ENCODE measurements around the gene RAD51C.
"Not testable (repeated sequence)": the region's sequence is repeated elsewhere in the genome, so short reads cannot be mapped to it uniquely, and the experiment has no call there.

The RAD51C gene

DNA sequence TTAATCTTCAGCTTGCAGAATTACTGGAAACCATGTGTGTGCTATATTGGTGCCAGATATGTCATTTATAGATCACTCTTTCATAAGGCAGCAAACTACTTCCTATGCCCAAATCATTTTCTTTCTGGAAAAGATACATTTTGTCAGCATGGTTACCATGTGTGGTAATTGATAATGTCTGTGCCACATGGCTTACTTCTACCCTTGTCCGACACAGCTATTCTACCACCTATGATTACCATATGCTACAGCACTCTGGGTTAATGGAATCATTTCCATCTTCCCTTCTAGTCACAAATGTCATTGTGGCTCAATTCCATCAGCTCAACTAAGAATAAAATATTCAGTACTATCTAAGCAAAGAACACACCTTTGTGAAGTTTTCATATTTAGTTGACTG lies 55.3 kb downstream of the RAD51C start:
- no peak for DNase-seq

DNA sequence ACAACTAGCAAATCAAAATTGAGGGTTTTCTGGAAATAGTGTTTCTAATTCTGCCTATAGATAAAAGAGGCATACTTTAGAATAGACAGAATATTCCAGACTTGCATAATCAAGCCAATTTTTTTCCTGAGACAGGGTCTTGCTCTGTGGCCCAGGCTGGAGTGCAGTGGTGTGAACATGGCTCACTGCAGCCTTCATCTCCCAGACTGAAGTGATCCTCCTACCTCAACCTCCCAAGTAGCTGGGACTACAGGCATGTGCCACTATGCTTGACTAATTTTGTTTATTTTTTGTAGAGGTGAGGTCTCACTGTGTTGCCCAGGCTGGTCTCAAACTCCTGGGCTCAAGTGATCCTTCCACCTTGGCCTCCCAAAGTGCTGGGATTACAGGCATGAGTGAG lies 57.2 kb downstream of the RAD51C start:
- DNase-seq, result not testable (repeated sequence)

- no peak for DNase-seq
These were observed 60.6 kb downstream of the RAD51C start for GRCh38 chr17:58753026-58753425.

DNA sequence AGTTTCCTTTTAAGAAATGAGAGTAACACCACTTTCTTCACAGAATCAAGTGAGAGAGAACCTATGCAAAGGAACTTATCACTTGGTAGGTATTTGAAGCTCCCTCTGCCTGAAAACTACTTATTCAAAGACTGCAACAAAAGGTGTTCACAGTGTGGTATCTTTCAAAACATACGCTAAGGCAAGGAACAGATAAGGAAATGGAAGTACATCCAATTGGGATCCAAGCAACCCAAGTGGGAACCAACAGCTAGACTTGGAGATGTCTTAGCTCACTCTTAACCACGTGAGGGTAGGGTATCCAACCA lies 62.8 kb downstream of the RAD51C start:
- no peak for DNase-seq

DNA sequence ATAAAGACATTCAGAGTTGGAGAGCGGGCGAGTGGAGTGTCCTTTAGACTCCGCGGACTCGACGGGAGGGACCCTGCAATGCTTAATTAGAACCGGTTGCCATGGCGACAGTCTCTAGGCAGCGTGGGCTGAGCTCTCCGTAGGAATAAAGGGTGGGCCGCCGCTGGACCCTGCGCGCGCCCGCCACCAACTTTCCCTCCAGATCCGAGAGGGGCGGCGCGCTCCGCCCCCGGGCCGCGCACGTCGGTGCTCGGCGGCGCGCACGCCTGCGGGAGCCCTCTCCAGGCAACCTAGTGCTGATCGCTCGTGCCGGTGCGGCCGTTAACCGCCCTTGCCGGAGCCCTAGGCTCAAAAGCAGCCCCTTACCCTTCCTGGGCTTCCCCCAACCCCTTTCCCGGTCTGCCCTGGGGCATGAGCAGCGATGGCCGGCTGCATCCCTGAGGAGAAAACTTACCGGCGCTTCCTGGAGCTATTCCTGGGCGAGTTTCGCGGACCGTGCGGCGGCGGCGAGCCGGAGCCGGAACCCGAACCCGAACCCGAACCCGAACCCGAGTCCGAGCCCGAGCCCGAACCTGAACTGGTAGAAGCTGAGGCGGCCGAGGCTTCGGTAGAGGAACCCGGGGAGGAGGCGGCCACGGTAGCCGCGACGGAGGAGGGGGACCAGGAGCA lies 63.3 kb downstream of the RAD51C start, which contains the start of gene PPM1E:
TSS of gene PPM1E (plus strand) at position 278 of the 669 bp plus-strand sequence.
- DNase-seq, result peak in 1 of 2 donors; percentile 4

DNA sequence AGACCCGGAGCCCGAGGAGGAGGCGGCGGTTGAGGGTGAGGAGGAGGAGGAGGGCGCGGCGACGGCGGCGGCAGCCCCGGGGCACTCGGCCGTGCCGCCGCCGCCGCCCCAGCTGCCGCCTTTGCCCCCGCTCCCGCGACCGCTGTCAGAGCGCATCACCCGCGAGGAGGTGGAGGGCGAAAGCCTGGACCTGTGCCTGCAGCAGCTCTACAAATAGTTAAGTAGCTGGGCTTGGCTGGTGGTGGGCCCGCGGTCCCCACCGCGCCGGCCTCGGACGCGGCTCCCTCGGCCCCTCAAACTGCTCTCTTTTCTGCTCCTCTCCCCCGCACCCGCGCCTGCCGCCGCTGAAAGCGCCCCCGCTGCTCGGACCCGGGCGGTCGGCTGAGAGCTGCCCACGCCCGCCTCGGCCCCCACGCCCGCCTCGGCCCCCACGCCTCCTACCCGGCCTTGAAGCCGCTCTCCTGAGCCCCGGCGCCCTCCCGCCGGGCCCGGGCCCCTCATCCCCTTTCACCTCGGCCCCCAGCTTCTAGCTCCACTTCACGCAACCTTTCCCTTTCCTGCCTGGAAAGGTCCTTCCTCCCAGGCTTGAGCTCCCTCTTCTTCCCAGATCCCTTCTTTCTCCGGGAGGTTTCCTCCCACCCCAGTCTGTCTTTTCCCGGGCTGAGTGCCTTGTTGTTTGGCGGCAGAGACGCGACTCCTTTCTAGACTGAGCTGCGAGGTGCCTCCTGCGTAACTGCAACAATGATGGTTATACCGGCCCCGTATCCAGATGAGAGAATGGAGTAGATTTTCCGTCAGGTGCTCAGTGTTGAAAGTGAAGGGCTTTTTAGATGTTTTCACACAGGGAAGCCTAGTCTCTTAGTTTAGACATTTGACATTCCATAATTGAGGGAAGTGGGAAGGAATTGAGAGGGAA lies 64.1 kb downstream of the RAD51C start:
- DNase-seq, result no peak

- no peak for DNase-seq
These were observed 64.8 kb downstream of the RAD51C start for GRCh38 chr17:58757162-58757613.

DNA sequence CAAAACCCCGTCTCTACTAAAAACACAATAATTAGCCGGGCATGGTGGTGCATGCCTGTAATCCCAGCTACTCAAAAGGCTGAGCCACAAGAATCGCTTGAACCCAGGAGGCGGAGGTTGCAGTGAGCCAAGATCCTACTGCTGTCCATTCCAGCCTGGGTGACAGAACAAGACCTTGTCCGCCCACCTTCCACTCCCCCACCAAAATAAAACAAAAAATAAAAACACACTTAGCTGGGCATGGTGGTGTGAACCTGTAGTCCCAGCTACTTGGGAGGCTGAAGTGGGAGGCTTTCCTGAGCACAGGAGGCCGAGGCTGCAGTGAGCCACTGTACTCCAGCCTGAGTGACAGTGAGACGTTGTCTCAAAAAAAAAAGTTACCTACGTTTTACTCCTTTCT lies 66.5 kb downstream of the RAD51C start:
- no peak for DNase-seq

DNA sequence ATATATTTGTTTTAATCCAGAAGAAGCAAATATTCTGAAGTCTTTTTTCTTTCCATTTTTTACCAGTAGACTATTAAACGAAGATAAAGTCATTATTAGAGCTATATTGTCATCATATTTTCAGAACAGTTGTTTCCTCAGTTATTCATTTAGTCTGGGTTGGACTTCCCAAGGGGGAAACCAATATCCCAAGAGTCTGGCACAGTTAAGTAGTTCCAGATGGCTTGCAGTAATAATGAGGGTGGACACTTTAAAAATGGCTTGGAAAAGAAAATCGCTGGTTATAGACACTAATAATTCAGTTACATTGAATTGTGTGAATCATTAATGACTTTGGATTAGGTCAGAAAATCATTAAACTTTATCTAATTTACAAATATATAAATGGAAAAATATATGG lies 67.1 kb downstream of the RAD51C start:
- no peak for DNase-seq

DNA sequence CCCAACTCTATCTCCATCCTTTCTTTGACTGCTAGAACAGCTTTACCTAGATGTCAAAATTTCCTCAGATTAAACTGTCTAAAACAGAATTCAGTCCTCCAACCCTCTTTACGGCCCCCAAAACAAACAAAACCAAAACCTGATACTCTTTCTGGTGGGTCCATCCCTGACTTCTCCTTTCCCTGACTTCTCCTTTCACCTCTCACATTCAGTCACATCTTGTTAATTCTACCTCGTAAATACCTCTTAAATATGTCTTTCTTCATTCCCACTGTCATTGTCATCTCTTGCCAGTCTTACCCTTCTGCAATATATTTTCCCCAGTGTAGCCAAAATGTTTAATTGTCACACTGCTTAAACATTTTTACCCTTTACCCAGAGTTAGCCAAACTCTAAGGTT lies 67.8 kb downstream of the RAD51C start:
- DNase-seq, result no peak

DNA sequence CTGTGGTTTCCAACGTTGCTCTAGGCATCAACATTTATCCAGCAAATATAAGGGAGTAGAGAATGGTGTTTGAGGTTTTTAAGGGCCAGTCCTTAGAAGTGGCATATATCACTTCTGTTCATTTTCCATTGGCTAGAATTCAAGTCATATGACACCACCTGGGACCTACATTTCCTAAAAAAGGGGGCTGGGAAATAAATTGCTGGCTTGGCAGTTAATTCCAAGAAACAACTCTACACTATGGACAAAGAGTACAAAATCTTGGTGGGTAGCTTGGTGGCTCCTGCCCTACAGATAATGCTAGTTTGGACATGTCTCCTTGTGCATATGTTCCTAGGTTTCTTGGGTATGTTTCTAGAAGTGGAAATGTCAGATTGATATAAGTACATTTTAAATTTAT lies 70.9 kb downstream of the RAD51C start:
- no peak for DNase-seq

GRCh38 chr17:58764373-58764772 lies 72.0 kb downstream of the RAD51C start:
- no peak for DNase-seq

DNA sequence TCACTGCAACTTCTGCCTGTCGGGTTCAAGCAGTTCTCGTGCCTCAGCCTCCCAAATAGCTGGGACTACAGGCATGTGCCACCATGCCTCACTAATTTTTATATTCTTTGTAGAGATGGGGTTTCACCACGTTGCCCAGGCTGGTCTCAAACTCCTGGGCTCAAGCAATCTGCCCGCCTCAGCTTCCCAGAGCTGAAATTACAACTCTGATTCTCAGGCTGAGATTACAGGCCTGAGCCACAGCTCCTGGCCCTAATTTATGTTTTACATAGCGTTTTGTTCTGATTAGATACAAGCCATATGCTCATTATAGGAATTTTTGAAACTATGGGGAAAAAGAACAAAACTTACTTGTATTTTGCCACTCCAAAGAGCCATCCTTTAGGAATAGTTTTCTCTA lies 86.1 kb downstream of the RAD51C start:
- DNase-seq, result not testable (repeated sequence)

DNA sequence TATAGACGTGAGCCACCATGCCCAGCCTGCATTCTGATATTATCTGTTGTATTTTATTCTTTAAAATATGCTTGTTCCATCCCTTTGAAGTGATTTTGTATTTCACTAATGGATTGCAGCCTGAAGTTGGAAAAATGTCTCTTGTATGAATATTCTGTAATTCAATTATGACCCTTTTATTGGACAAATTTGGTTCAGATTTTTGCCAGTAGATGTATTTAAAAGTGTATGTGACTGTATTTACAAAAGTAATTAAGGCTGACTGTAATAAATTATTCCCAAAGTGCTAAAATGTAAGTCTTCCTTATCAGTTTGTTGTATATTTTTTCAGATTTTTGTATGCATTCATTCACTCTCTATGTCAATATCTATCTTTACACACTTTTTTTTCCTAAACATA lies 87.0 kb downstream of the RAD51C start:
- DNase-seq, result no peak

GRCh38 chr17:58783380-58783779 lies 91.0 kb downstream of the RAD51C start:
- no peak for DNase-seq

- DNase-seq, result no peak
These were observed 92.7 kb downstream of the RAD51C start for GRCh38 chr17:58785097-58785496.

All from bone marrow (tissue), 2 donors.